Measurements from ENCODE around the gene HOXD12. TPM values are rescaled to one million over a fixed set of nuclear protein-coding genes. Genes with fewer than 3 reads are reported as not detected.
A peak's percentile ranks its signal among the peaks of the same experiment; 100 is the strongest.

Gene HOXD12
- total RNA-seq, 1 experiment from 2014 or later: 0.58 TPM

DNA sequence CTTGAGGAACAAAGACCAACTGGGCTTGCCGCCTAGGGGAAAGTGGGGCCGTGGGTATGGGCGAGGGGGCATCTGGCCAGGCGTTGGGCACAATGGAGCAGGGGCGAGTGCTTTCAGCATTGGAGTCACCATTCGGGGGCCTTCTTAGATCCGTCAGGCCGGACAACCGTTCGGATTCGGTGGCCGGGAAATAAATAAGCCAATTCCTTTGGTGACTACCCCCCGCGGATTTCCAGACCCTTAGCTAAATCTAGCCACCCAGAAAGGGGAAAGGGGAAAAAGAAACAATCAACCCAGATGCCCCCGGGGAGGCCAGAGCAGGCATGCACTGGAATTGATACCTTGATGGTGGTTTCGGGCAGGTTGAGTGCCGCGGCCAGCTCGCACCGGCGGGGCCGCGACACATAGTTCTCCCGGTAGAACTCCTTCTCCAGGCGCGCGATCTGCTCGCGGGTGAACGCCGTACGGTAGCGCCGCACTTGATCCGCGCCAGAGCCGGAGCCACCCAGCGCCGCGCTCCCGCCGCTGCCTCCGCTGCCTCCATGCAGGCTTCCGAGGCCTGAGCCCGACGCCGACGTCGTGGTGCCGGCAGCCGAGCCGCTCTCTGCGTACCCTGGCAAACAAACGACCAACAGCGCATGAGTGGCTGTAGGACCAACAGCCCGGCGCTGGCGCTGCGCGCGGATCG is 17.6 kb upstream of the HOXD12 start:
- DNase-seq (ENCODE audit: low spot score): peak; percentile 83
- H3K4me1 ChIP-seq (ENCODE audit: insufficient read depth, low read length, poor library complexity, severe bottlenecking): peaks cover 41% of the 10 kb centered on the region
- intact Hi-C loops (cut with micrococcal nuclease; ENCODE audit: unreplicated experiment): loop anchor here (2.0 to 5.0 kb wide), 3 partner anchors 80 to 970 kb away; partner anchors contain the start of gene LNPK
- peaks cover 84% of the 10 kb centered on the region for H3K27me3 ChIP-seq (replicated peaks; ENCODE audit: insufficient read depth, low read depth, low read length, poor library complexity)
- H3K4me3 ChIP-seq (ENCODE audit: low read depth, low read length, poor library complexity, severe bottlenecking): peak overlapping the region; percentile 36
- CTCF ChIA-PET: no interaction called here
- no TSS peak for BruUV-seq (replicated peaks)
- POLR2A ChIA-PET (ENCODE audit: low non-redundant PET): no interaction called here
- no peak overlapping the region for H3K27ac ChIP-seq (ENCODE audit: low read depth, low read length, poor library complexity, severe bottlenecking)
- no peaks in the 10 kb centered on the region for H3K9me3 ChIP-seq (ENCODE audit: low read depth, low read length, poor library complexity, severe bottlenecking)
- no peaks in the 10 kb centered on the region for H3K36me3 ChIP-seq (ENCODE audit: insufficient read depth, low read length, poor library complexity, severe bottlenecking)
- peak; percentile 82 for TF ChIP-seq EZH2 (IDR thresholded peaks at IDR 0.05; ENCODE audit: borderline replicate concordance, low read depth, low read length, poor library complexity, severe bottlenecking)
- TF ChIP-seq, protein P1, sequence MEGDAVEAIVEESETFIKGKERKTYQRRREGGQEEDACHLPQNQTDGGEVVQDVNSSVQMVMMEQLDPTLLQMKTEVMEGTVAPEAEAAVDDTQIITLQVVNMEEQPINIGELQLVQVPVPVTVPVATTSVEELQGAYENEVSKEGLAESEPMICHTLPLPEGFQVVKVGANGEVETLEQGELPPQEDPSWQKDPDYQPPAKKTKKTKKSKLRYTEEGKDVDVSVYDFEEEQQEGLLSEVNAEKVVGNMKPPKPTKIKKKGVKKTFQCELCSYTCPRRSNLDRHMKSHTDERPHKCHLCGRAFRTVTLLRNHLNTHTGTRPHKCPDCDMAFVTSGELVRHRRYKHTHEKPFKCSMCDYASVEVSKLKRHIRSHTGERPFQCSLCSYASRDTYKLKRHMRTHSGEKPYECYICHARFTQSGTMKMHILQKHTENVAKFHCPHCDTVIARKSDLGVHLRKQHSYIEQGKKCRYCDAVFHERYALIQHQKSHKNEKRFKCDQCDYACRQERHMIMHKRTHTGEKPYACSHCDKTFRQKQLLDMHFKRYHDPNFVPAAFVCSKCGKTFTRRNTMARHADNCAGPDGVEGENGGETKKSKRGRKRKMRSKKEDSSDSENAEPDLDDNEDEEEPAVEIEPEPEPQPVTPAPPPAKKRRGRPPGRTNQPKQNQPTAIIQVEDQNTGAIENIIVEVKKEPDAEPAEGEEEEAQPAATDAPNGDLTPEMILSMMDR (conservative IDR thresholded peaks at IDR 0.05; ENCODE audit: low read depth, low read length): no peak

DNA sequence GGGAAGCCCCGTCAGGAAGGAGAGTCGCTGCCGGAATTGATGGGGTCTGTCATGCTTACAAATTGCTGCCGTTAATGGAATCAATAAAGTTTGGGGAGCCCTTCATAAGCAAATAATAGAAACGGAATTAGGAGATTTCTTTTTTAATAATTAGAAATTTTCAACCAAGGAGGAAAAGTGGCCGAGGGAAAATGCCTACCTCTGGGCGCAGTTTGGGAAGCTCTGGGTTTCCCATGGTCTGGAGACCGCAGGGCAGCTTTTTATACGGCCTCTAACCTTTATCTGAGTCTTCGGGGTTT is 17.1 kb upstream of the HOXD12 start:
- POLR2A ChIA-PET (ENCODE audit: low non-redundant PET): no interaction called here

GRCh38 chr2:176082824-176083751 is 16.5 kb upstream of the HOXD12 start:
- intact Hi-C loops (cut with micrococcal nuclease; ENCODE audit: unreplicated experiment): loop anchor here (5.0 kb wide), 2 partner anchors 81 to 971 kb away; partner anchors contain the start of gene LNPK
- POLR2A ChIA-PET (ENCODE audit: low non-redundant PET): no interaction called here
- CTCF ChIA-PET: no interaction called here
- peaks cover 38% of the 10 kb centered on the region for H3K4me1 ChIP-seq (ENCODE audit: insufficient read depth, low read length, poor library complexity, severe bottlenecking)
- no TSS peak for BruUV-seq (replicated peaks)
- TF ChIP-seq EZH2 (IDR thresholded peaks at IDR 0.05; ENCODE audit: borderline replicate concordance, low read depth, low read length, poor library complexity, severe bottlenecking): peak; percentile 28
- TF ChIP-seq, protein P1 (conservative IDR thresholded peaks at IDR 0.05; ENCODE audit: low read depth, low read length): no peak
- H3K9me3 ChIP-seq (ENCODE audit: low read depth, low read length, poor library complexity, severe bottlenecking): no peaks in the 10 kb centered on the region
- no peak overlapping the region for H3K27ac ChIP-seq (ENCODE audit: low read depth, low read length, poor library complexity, severe bottlenecking)
- peak; percentile 51 for DNase-seq (ENCODE audit: low spot score)
- peak overlapping the region; percentile 36 for H3K4me3 ChIP-seq (ENCODE audit: low read depth, low read length, poor library complexity, severe bottlenecking)
- no peaks in the 10 kb centered on the region for H3K36me3 ChIP-seq (ENCODE audit: insufficient read depth, low read length, poor library complexity, severe bottlenecking)
- peaks cover 73% of the 10 kb centered on the region for H3K27me3 ChIP-seq (replicated peaks; ENCODE audit: insufficient read depth, low read depth, low read length, poor library complexity)

More for the DNA sequence above, 17.1 kb upstream of the HOXD12 start:
- Histone ChIP-seq H3K9me3 (ENCODE audit: low read depth, low read length, poor library complexity, severe bottlenecking) (no peaks in the 10 kb centered on the region), H3K36me3 (ENCODE audit: insufficient read depth, low read length, poor library complexity, severe bottlenecking) (no peaks in the 10 kb centered on the region), H3K27me3 (replicated peaks; ENCODE audit: insufficient read depth, low read depth, low read length, poor library complexity) (peaks cover 79% of the 10 kb centered on the region), H3K4me1 (ENCODE audit: insufficient read depth, low read length, poor library complexity, severe bottlenecking) (peaks cover 41% of the 10 kb centered on the region), H3K4me3 (ENCODE audit: low read depth, low read length, poor library complexity, severe bottlenecking) (peak overlapping the region; percentile 36), H3K27ac (ENCODE audit: low read depth, low read length, poor library complexity, severe bottlenecking) (no peak overlapping the region)
- CTCF ChIA-PET: no interaction called here
- TF ChIP-seq, protein P1 (conservative IDR thresholded peaks at IDR 0.05; ENCODE audit: low read depth, low read length): no peak
- TF ChIP-seq EZH2 (IDR thresholded peaks at IDR 0.05; ENCODE audit: borderline replicate concordance, low read depth, low read length, poor library complexity, severe bottlenecking): peak; percentile 17
- intact Hi-C loops (cut with micrococcal nuclease; ENCODE audit: unreplicated experiment): loop anchor here (5.0 kb wide), 2 partner anchors 80 to 970 kb away; partner anchors contain the start of gene LNPK
- BruUV-seq (replicated peaks): no TSS peak
- no peak for DNase-seq (ENCODE audit: low spot score)
